ENCODE results near the gene ABHD5. TPM values are rescaled to one million over a fixed set of nuclear protein-coding genes. Genes with fewer than 3 reads are reported as not detected.
"Not testable (repeated sequence)": the region's sequence is repeated elsewhere in the genome, so short reads cannot be mapped to it uniquely, and the experiment has no call there.

Gene ABHD5
- total RNA-seq, 1 experiment from 2014 or later: 29.5 TPM

GRCh38 chr3:43659250-43659880, 31.4 kb upstream of the ABHD5 start:
- Histone ChIP-seq H3K27ac (ENCODE audit: low read length) (no peak overlapping the region), H3K79me2 (ENCODE audit: low read length) (no peaks in the 10 kb centered on the region), H3K9ac (ENCODE audit: low read length) (no peak overlapping the region), H3K4me2 (ENCODE audit: low read length) (no peak overlapping the region), H2AFZ (ENCODE audit: low read length) (no peak overlapping the region), H3F3A (ENCODE audit: low read length, unreplicated experiment) (no peaks in the 10 kb centered on the region), H3K9me3 (ENCODE audit: low read length) (no peaks in the 10 kb centered on the region), H3K4me1 (ENCODE audit: insufficient read depth, low read length) (0 out of 2 replicates have a peak, but pooled peaks cover 3% of the 10 kb centered on the region), H4K20me1 (ENCODE audit: low read length) (no peaks in the 10 kb centered on the region), H3K27me3 (ENCODE audit: low read length) (no peaks in the 10 kb centered on the region), H3K36me3 (ENCODE audit: low read depth, low read length) (no peaks in the 10 kb centered on the region), H3K4me3 (ENCODE audit: low read length) (no peak overlapping the region), H3K9me2 (replicated peaks; ENCODE audit: low read length) (0 out of 2 replicates have a peak, but pooled peaks cover 4% of the 10 kb centered on the region)
- ChIA-PET CTCF (no interaction called here), POLR2A (ENCODE audit: unreplicated experiment) (no interaction called here)
- ATAC-seq (no peak), DNase-seq (peak; percentile 12)
- intact Hi-C loops (cut with micrococcal nuclease): no loop called here
- no peak for TF ChIP-seq EZH2phosphoT487 (IDR thresholded peaks at IDR 0.05; ENCODE audit: borderline replicate concordance, low read length)
- TF ChIP-seq EZH2 (IDR thresholded peaks at IDR 0.05; ENCODE audit: low read length, unreplicated experiment): no peak
- TF ChIP-seq CTCF (conservative IDR thresholded peaks at IDR 0.05; ENCODE audit: low read depth, low read length): no peak
- BruUV-seq (replicated peaks): no TSS peak

- POLR2A ChIA-PET (ENCODE audit: unreplicated experiment); H3F3A ChIP-seq (ENCODE audit: low read length, unreplicated experiment); H3K36me3 ChIP-seq (ENCODE audit: low read depth, low read length); H3K9me3 ChIP-seq (ENCODE audit: low read length); H3K27ac ChIP-seq (ENCODE audit: low read length); ATAC-seq; DNase-seq; intact Hi-C loops (cut with micrococcal nuclease); H2AFZ ChIP-seq (ENCODE audit: low read length); H3K79me2 ChIP-seq (ENCODE audit: low read length); H4K20me1 ChIP-seq (ENCODE audit: low read length); BruUV-seq (replicated peaks); H3K27me3 ChIP-seq (ENCODE audit: low read length); H3K9ac ChIP-seq (ENCODE audit: low read length); CTCF ChIA-PET; H3K4me2 ChIP-seq (ENCODE audit: low read length); H3K9me2 ChIP-seq (replicated peaks; ENCODE audit: low read length); H3K4me1 ChIP-seq (ENCODE audit: insufficient read depth, low read length); H3K4me3 ChIP-seq (ENCODE audit: low read length): not testable (repeated sequence)
Measured at GRCh38 chr3:43661376-43661775, 29.4 kb upstream of the ABHD5 start.

- BruUV-seq (replicated peaks); H3K36me3 ChIP-seq (ENCODE audit: low read depth, low read length); H3K27me3 ChIP-seq (ENCODE audit: low read length); DNase-seq; H3K9ac ChIP-seq (ENCODE audit: low read length); H3K4me3 ChIP-seq (ENCODE audit: low read length); POLR2A ChIA-PET (ENCODE audit: unreplicated experiment); H3K27ac ChIP-seq (ENCODE audit: low read length); H4K20me1 ChIP-seq (ENCODE audit: low read length); H3K79me2 ChIP-seq (ENCODE audit: low read length); ATAC-seq; H3F3A ChIP-seq (ENCODE audit: low read length, unreplicated experiment); H3K9me3 ChIP-seq (ENCODE audit: low read length); CTCF ChIA-PET; H3K4me1 ChIP-seq (ENCODE audit: insufficient read depth, low read length); H2AFZ ChIP-seq (ENCODE audit: low read length); H3K4me2 ChIP-seq (ENCODE audit: low read length); H3K9me2 ChIP-seq (replicated peaks; ENCODE audit: low read length); intact Hi-C loops (cut with micrococcal nuclease): not testable (repeated sequence)
Measured at GRCh38 chr3:43665011-43665410, 25.7 kb upstream of the ABHD5 start.
